Measurements from ENCODE around the gene GSAP.

The GSAP gene

GRCh38 chr7:77391230-77391629, 24.9 kb downstream of the GSAP start:
- no peak overlapping the region for H3K4me3 ChIP-seq (replicated peaks; ENCODE audit: low read depth, low read length)
- TF ChIP-seq CTCF (IDR thresholded peaks at IDR 0.05; ENCODE audit: low read length, missing control alignments): no peak
- DNase-seq (ENCODE audit: low read depth): no peak

- no peak for DNase-seq (ENCODE audit: low read depth)
- no peak for TF ChIP-seq CTCF (IDR thresholded peaks at IDR 0.05; ENCODE audit: low read length, missing control alignments)
These were observed 28.0 kb downstream of the GSAP start for GRCh38 chr7:77388055-77388641.

GRCh38 chr7:77386165-77386822, 29.9 kb downstream of the GSAP start:
- no peak for TF ChIP-seq CTCF (IDR thresholded peaks at IDR 0.05; ENCODE audit: low read length, missing control alignments)
- DNase-seq (ENCODE audit: low read depth): no peak
- no peak overlapping the region for H3K4me3 ChIP-seq (replicated peaks; ENCODE audit: low read depth, low read length)

More at GRCh38 chr7:77388055-77388641, 28.0 kb downstream of the GSAP start:
- no peak overlapping the region for H3K4me3 ChIP-seq (replicated peaks; ENCODE audit: low read depth, low read length)

GRCh38 chr7:77383333-77383740, 32.8 kb downstream of the GSAP start:
- no peak for TF ChIP-seq CTCF (IDR thresholded peaks at IDR 0.05; ENCODE audit: low read length, missing control alignments)
- peak; percentile 14 for DNase-seq (ENCODE audit: low read depth)
- H3K4me3 ChIP-seq (replicated peaks; ENCODE audit: low read depth, low read length): no peak overlapping the region

GRCh38 chr7:77382532-77382931, 33.6 kb downstream of the GSAP start:
- no peak overlapping the region for H3K4me3 ChIP-seq (replicated peaks; ENCODE audit: low read depth, low read length)
- no peak for TF ChIP-seq CTCF (IDR thresholded peaks at IDR 0.05; ENCODE audit: low read length, missing control alignments)
- DNase-seq (ENCODE audit: low read depth): no peak

- H3K4me3 ChIP-seq (replicated peaks; ENCODE audit: low read depth, low read length): no peak overlapping the region
- no peak for TF ChIP-seq CTCF (IDR thresholded peaks at IDR 0.05; ENCODE audit: low read length, missing control alignments)
- no peak for DNase-seq (ENCODE audit: low read depth)
These were observed 37.6 kb downstream of the GSAP start for GRCh38 chr7:77378584-77378983.

GRCh38 chr7:77370606-77371005, 45.5 kb downstream of the GSAP start:
- no peak for TF ChIP-seq CTCF (IDR thresholded peaks at IDR 0.05; ENCODE audit: low read length, missing control alignments)
- no peak for DNase-seq (ENCODE audit: low read depth)
- H3K4me3 ChIP-seq (replicated peaks; ENCODE audit: low read depth, low read length): no peak overlapping the region
